Inferior parietal cortex (tissue), 1 donor: Measurements from ENCODE around the gene GLDN.
"Not testable (repeated sequence)": the region's sequence is repeated elsewhere in the genome, so short reads cannot be mapped to it uniquely, and the experiment has no call there.

Experiments
- DNase-seq: peaks from one replicate; pipeline ENCODE4 v3.0.0-alpha.2; 2016; ENCODE audit errors: extremely low spot score

The GLDN gene

GRCh38 chr15:51387699-51388041 is 46.2 kb downstream of the GLDN start:
- no peak for DNase-seq

GRCh38 chr15:51388726-51389125 is 47.3 kb downstream of the GLDN start:
- no peak for DNase-seq

- no peak for DNase-seq
Measured at GRCh38 chr15:51390241-51390965, 48.9 kb downstream of the GLDN start.

GRCh38 chr15:51390966-51391422 is 49.5 kb downstream of the GLDN start:
- DNase-seq, result no peak

- DNase-seq, result no peak
Measured at GRCh38 chr15:51396921-51397320, 55.5 kb downstream of the GLDN start.

- no peak for DNase-seq
Measured at GRCh38 chr15:51398626-51399025, 57.2 kb downstream of the GLDN start.

- no peak for DNase-seq
Measured at GRCh38 chr15:51401051-51401780, 59.8 kb downstream of the GLDN start.

- peak; percentile 59 for DNase-seq
Measured at GRCh38 chr15:51401872-51402517, 60.5 kb downstream of the GLDN start.

- DNase-seq, result peak; percentile 86
Measured at GRCh38 chr15:51403072-51403878, 61.8 kb downstream of the GLDN start.

GRCh38 chr15:51403946-51404695 is 62.7 kb downstream of the GLDN start:
- DNase-seq, result no peak

GRCh38 chr15:51405693-51406523 is 64.5 kb downstream of the GLDN start:
- DNase-seq, result no peak

- no peak for DNase-seq
Measured at GRCh38 chr15:51414256-51414860, 72.9 kb downstream of the GLDN start.

GRCh38 chr15:51416129-51416528 is 74.7 kb downstream of the GLDN start:
- DNase-seq, result no peak

- not testable (repeated sequence) for DNase-seq
Measured at GRCh38 chr15:51423040-51423439, 81.6 kb downstream of the GLDN start.

- DNase-seq, result no peak
Measured at GRCh38 chr15:51424780-51425179, 83.3 kb downstream of the GLDN start.

GRCh38 chr15:51425517-51426040 is 84.1 kb downstream of the GLDN start:
- DNase-seq, result no peak

- DNase-seq, result no peak
Measured at GRCh38 chr15:51438526-51438925, 97.1 kb downstream of the GLDN start.

GRCh38 chr15:51443282-51443914 is 101.9 kb downstream of the GLDN start:
- no peak for DNase-seq

GRCh38 chr15:51444112-51444511 is 102.7 kb downstream of the GLDN start:
- no peak for DNase-seq
